Body of pancreas (tissue), 4 donors: Measurements from ENCODE around the gene SMCO2.

ENCODE experiments used
- CTCF ChIP-seq, 7 experiments: fragments of 450-650 bp in 4 of 7; fragments of 200-600 bp in 3 of 7; sonication (generic) in 3 of 7; IDR thresholded peaks; one replicate each; pipeline ENCODE4 v1.5.1; 2016 to 2019; ENCODE audit warnings: antibody characterized with exemption in 7 of 7
- POLR2A ChIP-seq, 3 donors: fragments of 450-650 bp; IDR thresholded peaks; one replicate each; pipeline ENCODE4 v1.6.1; 2016; ENCODE audit warnings: antibody characterized with exemption in 3 of 3, mild to moderate bottlenecking in 2 of 3

GRCh38 chr12:27502021-27502435 lies 55.5 kb downstream of the SMCO2 start:
- no peak for TF ChIP-seq CTCF (IDR thresholded peaks at IDR 0.05)
- no peak for TF ChIP-seq POLR2A (IDR thresholded peaks at IDR 0.05)
